ENCODE data around the gene RSPO4.

RSPO4 gene

DNA sequence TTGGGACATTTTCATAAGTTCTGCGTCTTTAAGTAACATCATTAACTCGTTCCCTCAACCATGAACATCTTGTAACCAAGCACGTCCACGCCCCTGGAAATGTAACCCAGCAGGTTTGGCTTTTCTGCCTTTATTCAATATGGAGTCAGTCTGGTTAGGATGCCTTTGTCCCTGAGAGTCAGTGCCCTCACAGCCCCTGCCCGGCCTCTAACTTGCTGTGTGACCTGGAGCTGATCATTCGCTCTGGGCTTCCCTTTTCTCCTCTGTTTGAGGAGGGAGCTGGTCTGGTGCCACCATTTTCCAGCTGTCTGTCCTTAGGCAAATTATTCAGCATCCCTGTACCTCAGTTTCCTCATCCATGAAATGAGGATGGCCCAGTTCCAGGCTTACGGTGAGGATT, 59.5 kb downstream of the RSPO4 start:
- no peak for TF ChIP-seq CTCF (IDR thresholded peaks at IDR 0.05; ENCODE audit: control extremely low read depth, extremely low read depth, low read depth, missing control alignments)
- ChIA-PET CTCF (interaction anchor here (1.2 to 6.3 kb wide), 2 partner anchors 13 to 14 kb away, joined by 3 to 29 read pairs; no protein-coding TSS in a partner anchor), POLR2A (no interaction called here)
- no peak for DNase-seq (ENCODE audit: extremely low spot score)

DNA sequence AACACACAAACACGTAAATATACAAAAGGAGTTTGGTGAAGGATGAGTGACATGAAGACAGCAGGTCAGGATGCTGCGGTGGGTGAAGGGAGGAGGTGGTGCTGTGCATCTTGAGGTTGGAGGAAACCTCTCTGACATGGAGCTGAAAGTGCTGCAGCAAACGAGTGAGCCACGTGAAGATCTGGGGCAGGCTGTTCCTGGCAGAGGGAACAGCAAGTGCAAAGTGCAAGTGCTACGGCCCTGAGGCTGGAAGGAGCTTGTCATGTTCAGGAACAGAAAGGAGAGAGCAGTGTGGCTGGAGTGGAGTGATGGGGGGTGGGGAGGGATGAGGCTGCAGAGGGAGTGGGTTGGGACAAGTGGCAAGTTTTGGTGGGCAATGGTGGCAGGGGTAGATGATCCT, 61.2 kb downstream of the RSPO4 start:
- no peak for TF ChIP-seq CTCF (IDR thresholded peaks at IDR 0.05; ENCODE audit: control extremely low read depth, extremely low read depth, low read depth, missing control alignments)
- CTCF ChIA-PET: interaction anchor here (1.6 kb wide), 1 partner anchor 15 kb away, joined by 5 read pairs; no protein-coding TSS in a partner anchor
- no peak for DNase-seq (ENCODE audit: extremely low spot score)
- POLR2A ChIA-PET: no interaction called here

DNA sequence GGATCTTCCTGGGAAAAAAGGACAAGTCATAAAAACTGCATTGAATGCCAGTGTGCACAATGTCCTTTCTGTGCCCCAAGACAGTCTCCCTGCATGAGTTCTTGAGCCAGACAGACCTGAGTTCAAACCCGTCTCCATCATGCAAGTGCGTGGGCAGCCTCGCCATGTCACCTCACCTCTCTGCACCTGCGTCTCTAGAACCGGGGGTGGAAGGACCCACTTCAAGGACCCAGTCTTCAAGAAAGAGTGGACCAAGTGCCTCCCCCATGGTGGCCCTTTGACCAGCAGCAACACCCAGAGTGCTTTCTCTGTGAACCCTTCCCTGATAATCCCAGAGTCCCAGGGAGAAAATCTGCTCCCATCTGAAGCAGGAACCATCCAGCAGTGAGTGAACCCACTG, 62.5 kb downstream of the RSPO4 start:
- ChIA-PET POLR2A (no interaction called here), CTCF (interaction anchor here (1.2 to 1.6 kb wide), 2 partner anchors 12 to 16 kb away, joined by 4 to 5 read pairs; no protein-coding TSS in a partner anchor)
- TF ChIP-seq CTCF (IDR thresholded peaks at IDR 0.05; ENCODE audit: control extremely low read depth, extremely low read depth, low read depth, missing control alignments): no peak
- no peak for DNase-seq (ENCODE audit: extremely low spot score)

DNA sequence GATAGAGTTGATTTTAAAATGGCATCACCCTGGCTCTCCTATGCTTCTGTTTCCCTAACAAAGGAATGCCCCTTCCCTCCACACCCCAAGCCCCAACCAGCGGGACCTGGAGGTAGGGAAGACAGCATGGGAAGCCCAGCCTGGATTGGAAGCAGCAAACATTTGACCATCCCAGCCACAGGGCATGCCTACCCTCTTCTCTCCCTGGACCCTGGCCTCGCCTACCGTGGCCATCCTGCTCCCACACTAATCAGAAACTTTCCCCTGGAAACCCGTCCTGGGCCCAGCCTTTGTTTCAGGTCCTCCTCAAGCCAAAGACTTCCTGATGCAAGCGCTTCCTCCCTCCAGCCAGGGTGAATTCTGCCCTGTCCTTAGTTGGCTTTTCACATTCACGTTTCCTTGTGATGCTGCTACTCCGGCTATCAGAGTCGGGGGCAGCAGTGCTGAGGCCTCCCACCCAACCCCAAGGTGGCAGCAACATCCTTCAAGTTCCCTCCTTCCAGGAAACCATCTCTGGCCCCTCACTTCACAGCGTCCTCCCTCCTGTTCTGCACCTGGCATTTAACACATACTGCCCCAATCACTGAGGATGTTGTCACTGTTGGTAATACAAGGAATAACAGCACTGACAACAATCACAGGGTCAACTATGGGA, 67.8 kb downstream of the RSPO4 start:
- CTCF ChIA-PET: interaction anchor here (1.6 kb wide), 1 partner anchor 28 kb away, joined by 6 read pairs; no protein-coding TSS in a partner anchor
- no peak for DNase-seq (ENCODE audit: extremely low spot score)
- no peak for TF ChIP-seq CTCF (IDR thresholded peaks at IDR 0.05; ENCODE audit: control extremely low read depth, extremely low read depth, low read depth, missing control alignments)
- POLR2A ChIA-PET: no interaction called here

DNA sequence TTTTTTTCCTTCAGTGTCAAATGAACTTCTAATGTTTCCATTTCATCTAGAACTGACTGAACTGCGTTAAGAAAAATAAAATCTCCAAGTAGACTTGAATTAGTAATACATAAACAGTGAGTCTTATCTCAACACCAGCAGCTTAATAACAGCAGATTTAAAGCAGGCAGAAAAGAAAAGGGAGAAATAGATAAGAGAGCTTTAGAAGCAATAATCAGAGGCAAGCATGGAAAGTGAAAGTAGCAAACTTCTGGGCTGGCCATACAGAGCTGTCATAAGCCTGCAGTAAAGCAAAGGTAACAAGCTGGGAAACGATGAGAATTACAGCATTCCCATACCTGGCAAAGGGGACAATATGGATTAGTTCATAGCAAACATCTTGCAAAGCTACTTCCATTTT, 69.1 kb downstream of the RSPO4 start:
- ChIA-PET POLR2A (no interaction called here), CTCF (interaction anchor here (0.9 to 1.6 kb wide), 4 partner anchors 11 to 27 kb away, joined by 3 to 6 read pairs (median 4); partner anchors contain the start of gene ANGPT4)
- TF ChIP-seq CTCF (IDR thresholded peaks at IDR 0.05; ENCODE audit: control extremely low read depth, extremely low read depth, low read depth, missing control alignments): no peak
- no peak for DNase-seq (ENCODE audit: extremely low spot score)

DNA sequence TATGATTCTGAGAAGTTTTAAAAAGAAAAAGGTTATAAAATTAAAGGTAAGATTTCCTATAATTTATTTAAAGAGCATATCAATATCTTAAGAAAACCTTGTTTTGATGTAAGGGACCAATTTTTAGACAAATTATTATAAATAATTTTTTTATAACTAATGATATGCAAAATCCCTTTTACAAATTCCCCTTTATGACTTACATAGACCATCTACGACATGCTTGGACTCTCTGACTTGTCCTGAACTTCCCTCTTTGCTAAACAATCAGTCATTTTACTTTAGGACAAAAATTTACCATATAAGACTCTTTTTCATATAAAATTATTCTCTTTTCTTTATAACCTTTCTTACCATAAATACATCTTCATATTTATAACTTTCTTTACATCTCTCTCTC, 70.7 kb downstream of the RSPO4 start:
- CTCF ChIA-PET: no interaction called here
- no peak for DNase-seq (ENCODE audit: extremely low spot score)
- no peak for TF ChIP-seq CTCF (IDR thresholded peaks at IDR 0.05; ENCODE audit: control extremely low read depth, extremely low read depth, low read depth, missing control alignments)
- POLR2A ChIA-PET: no interaction called here
